Mesenchymal stem cell (in vitro differentiated cells and primary cell): ENCODE results near the gene DDX27.
"Not testable (repeated sequence)": the region's sequence is repeated elsewhere in the genome, so short reads cannot be mapped to it uniquely, and the experiment has no call there.

Source experiments
- DNase-seq: peaks from one replicate; pipeline ENCODE4 v3.0.0-alpha.2; 2013
- H2AFZ ChIP-seq: one replicate; pipeline ENCODE4 v1.6.1; 2013; ENCODE audit warnings: low read depth, mild to moderate bottlenecking, control low read depth, inconsistent platforms, low read length, moderate library complexity
- H2AK5ac ChIP-seq: 2 replicates; pipeline ENCODE4 v1.6.1; 2013; ENCODE audit warnings: low read length, moderate library complexity, mild to moderate bottlenecking, inconsistent platforms; ENCODE audit not compliant: severe bottlenecking
- H2BK120ac ChIP-seq: one replicate; pipeline ENCODE4 v1.6.1; 2013; ENCODE audit warnings: low read depth, mild to moderate bottlenecking, inconsistent platforms, low read length, moderate library complexity
- H2BK12ac ChIP-seq, 2 experiments: one replicate each; pipeline ENCODE4 v1.6.1; 2013; ENCODE audit warnings: inconsistent platforms in 2 of 2, low read length in 2 of 2, mild to moderate bottlenecking in 2 of 2, moderate library complexity in 2 of 2, control low read depth in 1 of 2
- H2BK15ac ChIP-seq: one replicate; pipeline ENCODE4 v1.6.1; 2013; ENCODE audit warnings: mild to moderate bottlenecking, low read depth, inconsistent platforms; ENCODE audit not compliant: poor library complexity, severe bottlenecking
- H2BK5ac ChIP-seq: 2 replicates; pipeline ENCODE4 v1.6.1; 2013; ENCODE audit warnings: low read depth, mild to moderate bottlenecking, low read length, control low read depth, inconsistent platforms; ENCODE audit not compliant: poor library complexity, severe bottlenecking
- H3K14ac ChIP-seq, 2 experiments: one replicate each; pipeline ENCODE4 v1.6.1; 2013; ENCODE audit warnings: inconsistent platforms in 2 of 2, low read length in 2 of 2, control low read depth in 1 of 2, mild to moderate bottlenecking in 1 of 2, moderate library complexity in 1 of 2
- H3K18ac ChIP-seq, 2 experiments: one replicate each; pipeline ENCODE4 v1.6.1; 2013; ENCODE audit warnings: inconsistent platforms in 2 of 2, low read length in 2 of 2, control low read depth in 1 of 2, low read depth in 1 of 2, mild to moderate bottlenecking in 1 of 2
- H3K23ac ChIP-seq, 2 experiments: one replicate each; pipeline ENCODE4 v1.6.1; 2013; ENCODE audit warnings: inconsistent platforms in 2 of 2, low read length in 2 of 2, mild to moderate bottlenecking in 2 of 2, moderate library complexity in 2 of 2, control low read depth in 1 of 2
- H3K27ac ChIP-seq: 2 replicates; pipeline ENCODE4 v1.5.1; 2013; ENCODE audit warnings: mild to moderate bottlenecking, moderate library complexity, low read length, control low read depth, inconsistent platforms; ENCODE audit not compliant: poor library complexity, severe bottlenecking
- H3K27me3 ChIP-seq, 2 experiments: 2 replicates each; pipeline versions ENCODE4 v1.6.1 to v1.7.0; 2013; ENCODE audit warnings: low read length in 2 of 2, mild to moderate bottlenecking in 2 of 2, moderate library complexity in 2 of 2, control low read depth in 1 of 2, inconsistent platforms in 1 of 2; ENCODE audit not compliant: control insufficient read depth in 1 of 2, insufficient read depth in 1 of 2
- H3K36me3 ChIP-seq, 2 experiments: 2 replicates each; pipeline versions ENCODE4 v1.6.1 to v1.7.0; 2013; ENCODE audit warnings: low read length in 2 of 2, control low read depth in 1 of 2, inconsistent platforms in 1 of 2, low read depth in 1 of 2, mild to moderate bottlenecking in 1 of 2; ENCODE audit not compliant: insufficient read depth in 2 of 2, control insufficient read depth in 1 of 2
- H3K4ac ChIP-seq, 2 experiments: one replicate each; pipeline ENCODE4 v1.6.1; 2013; ENCODE audit warnings: inconsistent platforms in 2 of 2, low read length in 2 of 2, mild to moderate bottlenecking in 2 of 2, moderate library complexity in 2 of 2, control low read depth in 1 of 2, low read depth in 1 of 2
- H3K4me1 ChIP-seq: 2 replicates; pipeline ENCODE4 v1.6.1; 2013; ENCODE audit warnings: low read depth, low read length, control low read depth; ENCODE audit not compliant: control insufficient read depth, insufficient read depth
- H3K4me2 ChIP-seq: 2 replicates; pipeline ENCODE4 v1.6.1; 2013; ENCODE audit warnings: low read length, mild to moderate bottlenecking, inconsistent platforms; ENCODE audit not compliant: poor library complexity, severe bottlenecking
- H3K4me3 ChIP-seq, 2 experiments: 2 replicates each; pipeline versions ENCODE4 v1.5.1 to v1.7.0; 2013; ENCODE audit warnings: low read length in 2 of 2, mild to moderate bottlenecking in 2 of 2, control low read depth in 1 of 2, low read depth in 1 of 2; ENCODE audit not compliant: insufficient read depth in 1 of 2
- H3K79me1 ChIP-seq: replicated peaks from 2 replicates; pipeline ENCODE4 v1.6.1; 2013; ENCODE audit warnings: mild to moderate bottlenecking, control low read depth, low read length, inconsistent platforms; ENCODE audit not compliant: poor library complexity, severe bottlenecking
- H3K9ac ChIP-seq: 2 replicates; pipeline ENCODE4 v1.7.0; 2013; ENCODE audit warnings: mild to moderate bottlenecking, low read length, moderate library complexity
- H3K9me3 ChIP-seq: 2 replicates; pipeline ENCODE4 v1.7.0; 2013; ENCODE audit warnings: mild to moderate bottlenecking, low read length; ENCODE audit not compliant: control insufficient read depth
- H4K8ac ChIP-seq: one replicate; pipeline ENCODE4 v1.6.1; 2013; ENCODE audit warnings: inconsistent platforms, mild to moderate bottlenecking, low read length, moderate library complexity
- H4K91ac ChIP-seq: one replicate; pipeline ENCODE4 v1.6.1; 2013; ENCODE audit warnings: mild to moderate bottlenecking, low read length, inconsistent platforms
- WGBS: methylation state at CpG from one replicate; pipeline ENCODE4 v1.1.7; 2013; ENCODE audit warnings: mixed read lengths; 5-methylcytosine and 5-hydroxymethylcytosine counted together

DDX27 gene

DNA sequence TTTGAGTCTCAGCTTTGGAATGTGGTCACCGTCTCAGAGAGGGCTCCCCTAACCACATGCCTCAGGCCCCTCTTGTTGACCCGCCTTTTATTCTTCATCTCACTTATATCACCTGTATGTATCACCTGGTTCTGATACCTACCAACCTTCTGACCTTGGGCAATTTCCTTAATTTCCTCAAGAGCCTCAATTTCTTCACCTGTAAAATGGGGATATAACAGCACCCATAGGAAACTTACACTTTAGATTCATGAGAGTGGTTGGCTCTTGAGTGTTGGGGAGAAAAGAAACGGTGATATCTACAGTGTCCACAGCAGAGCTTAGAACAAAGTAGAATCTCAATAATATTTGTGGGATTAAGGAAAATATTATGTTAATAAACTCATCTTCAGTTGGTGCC is 4.0 kb upstream of the DDX27 start:
- Histone ChIP-seq H3K14ac (no peak overlapping the region), H2BK120ac (no peak overlapping the region), H2BK5ac (no peak overlapping the region), H3K79me1 (no peaks in the 10 kb centered on the region), H3K4me2 (no peak overlapping the region), H3K4me3 (no peak overlapping the region), H3K9ac (peak overlapping the region; percentile 43), H4K8ac (no peak overlapping the region), H4K91ac (no peak overlapping the region), H2BK15ac (no peak overlapping the region), H3K36me3 (no peaks in the 10 kb centered on the region), H2AK5ac (no peak overlapping the region), H2AFZ (no peak overlapping the region), H3K4me1 (peaks cover 4% of the 10 kb centered on the region), H3K27me3 (no peaks in the 10 kb centered on the region), H3K9me3 (no peaks in the 10 kb centered on the region), H3K4ac (no peak overlapping the region), H3K23ac (no peak overlapping the region), H2BK12ac (no peak overlapping the region), H3K27ac (no peak overlapping the region), H3K18ac (no peak overlapping the region)
- WGBS: 93% methylated on average over 2 of the region's 3 CpGs
- DNase-seq: no peak

DNA sequence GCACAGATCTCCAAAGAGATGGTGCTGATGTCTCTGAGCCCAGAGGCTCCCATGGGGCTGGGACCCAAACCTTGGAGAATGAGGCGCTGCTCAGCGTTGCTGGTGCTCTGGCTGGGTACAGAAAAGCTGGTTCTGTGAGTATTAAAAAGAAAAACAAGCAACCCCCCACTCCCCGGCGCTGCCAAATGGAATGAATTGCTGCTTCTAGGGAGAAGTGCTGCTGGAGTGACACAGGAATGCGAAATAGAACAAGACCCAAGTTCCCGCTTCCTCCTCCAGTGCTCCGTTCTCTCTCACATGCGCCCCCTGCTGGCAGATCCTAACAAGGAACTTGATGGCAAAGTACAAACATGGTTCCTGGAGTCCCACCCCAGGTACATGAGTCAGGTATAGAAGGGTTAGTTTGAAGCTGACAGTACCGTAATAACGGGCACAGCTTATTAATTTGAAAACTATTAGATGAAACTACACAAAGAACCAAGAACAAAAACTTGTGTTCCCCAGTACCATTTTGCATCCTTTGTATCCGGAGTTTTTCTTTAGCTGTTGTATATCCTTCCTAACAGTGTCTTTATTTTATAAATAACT is 2.1 kb upstream of the DDX27 start:
- Histone ChIP-seq H3K23ac (no peak overlapping the region), H3K4me1 (peaks cover 9% of the 10 kb centered on the region), H3K4me2 (peak overlapping the region; percentile 36), H2BK120ac (no peak overlapping the region), H3K4ac (no peak overlapping the region), H2BK12ac (no peak overlapping the region), H3K4me3 (peak overlapping the region in 1 of 2 experiments; percentile 34), H2BK15ac (no peak overlapping the region), H3K9me3 (no peaks in the 10 kb centered on the region), H2AK5ac (no peak overlapping the region), H4K8ac (no peak overlapping the region), H3K27me3 (no peaks in the 10 kb centered on the region), H3K18ac (no peak overlapping the region), H3K14ac (no peak overlapping the region), H4K91ac (no peak overlapping the region), H3K79me1 (peaks cover 7% of the 10 kb centered on the region), H3K27ac (no peak overlapping the region), H3K9ac (peak overlapping the region; percentile 50), H2AFZ (no peak overlapping the region), H2BK5ac (no peak overlapping the region), H3K36me3 (peaks cover 9 to 10% of the 10 kb centered on the region in 2 experiments)
- DNase-seq: peak; percentile 86
- 0% methylated on average over 3 of the region's 11 CpGs for WGBS

- not testable (repeated sequence) for H3K27me3 ChIP-seq, H2BK12ac ChIP-seq, H2AFZ ChIP-seq, H2AK5ac ChIP-seq, H3K4me1 ChIP-seq, H2BK15ac ChIP-seq, H3K27ac ChIP-seq, H3K4me2 ChIP-seq, H3K14ac ChIP-seq, H2BK5ac ChIP-seq, H3K4ac ChIP-seq, H3K23ac ChIP-seq, H3K9me3 ChIP-seq, DNase-seq
- Histone ChIP-seq H2BK120ac (peak overlapping the region; percentile 73), H4K8ac (peak overlapping the region; percentile 84), H3K4me3 (peak overlapping the region in 1 of 2 experiments; percentile 96), H3K79me1 (peaks cover 13% of the 10 kb centered on the region), H3K18ac (peak overlapping the region; percentile 25 to 33), H3K36me3 (peaks cover 21 to 23% of the 10 kb centered on the region in 2 experiments), H4K91ac (peak overlapping the region; percentile 90), H3K9ac (peak overlapping the region; percentile 93)
- WGBS: 70% methylated on average over 13 of the region's 13 CpGs
Measured at GRCh38 chr20:49218739-49219090, 501 bp upstream of the DDX27 start.

DNA sequence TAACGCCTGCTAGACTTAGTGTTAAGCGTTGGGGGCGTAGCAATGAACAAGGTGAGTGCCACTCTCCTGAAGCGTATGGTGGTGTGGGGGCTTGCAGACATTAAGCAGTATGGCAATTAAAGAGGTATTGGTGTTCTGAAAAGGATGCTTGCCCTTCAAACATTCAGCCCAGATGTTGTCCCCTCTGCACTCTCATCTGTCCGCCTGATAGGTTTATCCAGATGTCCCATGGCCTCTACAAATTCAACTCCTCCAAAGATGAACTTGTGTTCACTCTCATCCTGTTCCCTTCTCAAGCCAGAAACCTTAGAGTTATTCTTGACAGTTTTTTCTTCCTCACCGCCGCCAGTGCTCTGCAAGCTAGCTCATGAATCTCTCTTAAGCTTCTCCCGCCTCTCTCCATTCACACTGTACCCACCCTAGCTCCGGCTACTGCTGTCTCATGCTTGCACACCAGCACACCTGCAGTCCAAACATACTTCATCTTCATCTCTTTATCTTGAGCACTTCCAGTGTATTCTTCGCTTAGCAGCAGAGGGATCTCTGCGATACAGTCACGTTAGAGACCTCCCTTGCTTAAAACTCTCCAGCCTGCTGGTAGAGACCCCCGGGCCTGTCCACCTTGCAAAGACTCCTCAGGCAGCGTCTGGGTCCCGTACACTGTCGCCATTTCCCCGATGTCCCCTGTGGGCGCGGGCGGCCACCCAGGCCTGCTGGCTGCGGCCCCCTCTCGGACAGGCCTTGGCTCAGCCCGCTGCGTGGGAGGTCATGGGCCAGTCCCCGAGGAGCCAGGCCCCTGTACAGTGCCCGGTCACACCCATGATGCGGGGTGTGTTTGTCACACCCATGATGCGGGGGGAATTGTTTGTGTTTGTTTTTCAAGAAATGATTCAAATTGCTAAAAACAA is 962 bp downstream of the DDX27 start:
- no peak overlapping the region for H2BK5ac ChIP-seq
- H2BK12ac ChIP-seq: no peak overlapping the region
- H2BK120ac ChIP-seq: no peak overlapping the region
- peaks cover 9% of the 10 kb centered on the region for H3K4me1 ChIP-seq
- peak overlapping the region; percentile 93 for H3K9ac ChIP-seq
- no peak overlapping the region for H4K8ac ChIP-seq
- H2AFZ ChIP-seq: no peak overlapping the region
- peak overlapping the region; percentile 70 for H4K91ac ChIP-seq
- peaks cover 35 to 37% of the 10 kb centered on the region in 2 experiments for H3K36me3 ChIP-seq
- no peaks in the 10 kb centered on the region for H3K9me3 ChIP-seq
- H3K27me3 ChIP-seq: no peaks in the 10 kb centered on the region
- H3K4me3 ChIP-seq: peak overlapping the region; percentile 80 to 96
- peak overlapping the region in 1 of 2 experiments; percentile 44 for H3K4ac ChIP-seq
- no peak overlapping the region for H3K23ac ChIP-seq
- H3K18ac ChIP-seq: no peak overlapping the region
- no peak overlapping the region for H2AK5ac ChIP-seq
- H3K27ac ChIP-seq: no peak overlapping the region
- H2BK15ac ChIP-seq: no peak overlapping the region
- 75% methylated on average over 25 of the region's 28 CpGs for WGBS
- H3K4me2 ChIP-seq: peak overlapping the region; percentile 64
- peaks cover 19% of the 10 kb centered on the region for H3K79me1 ChIP-seq
- DNase-seq: peak; percentile 14
- H3K14ac ChIP-seq: peak overlapping the region in 1 of 2 experiments; percentile 19
